COLO668 (cell line): Measurements from ENCODE around the gene NABP2.
"Not testable (repeated sequence)": the region's sequence is repeated elsewhere in the genome, so short reads cannot be mapped to it uniquely, and the experiment has no call there.

Source experiments
- DNase-seq: peaks from one replicate; lab custom pipeline; 2025; ENCODE audit not compliant: unreplicated experiment; lab: John Stamatoyannopoulos, UW

NABP2 gene

GRCh38 chr12:56272468-56272867, 48.3 kb downstream of the NABP2 start:
- not testable (repeated sequence) for DNase-seq

- DNase-seq: no peak
Observed at GRCh38 chr12:56274299-56274698, 50.2 kb downstream of the NABP2 start.

GRCh38 chr12:56278905-56279304, 54.8 kb downstream of the NABP2 start:
- no peak for DNase-seq
